ENCODE measurements around the gene ZNF431. TPM values are rescaled to one million over a fixed set of nuclear protein-coding genes. Genes with fewer than 3 reads are reported as not detected.

The ZNF431 gene
- total and polyA plus RNA-seq, 2 of the 8 experiments (the other 6 are each of a cell fraction or from before 2014, with no cell fraction given) = 6.7 to 43.2 TPM

GRCh38 chr19:21202865-21203494, 61.1 kb downstream of the ZNF431 start:
- Histone ChIP-seq H3K23me2 (ENCODE audit: low read depth, low read length) (no peaks in the 10 kb centered on the region), H3K56ac (replicated peaks; ENCODE audit: insufficient read length, low read depth, low read length) (no peak overlapping the region), H3K4me2 (ENCODE audit: insufficient read depth in 1 of 2, low read depth in 2 of 2, low read length in 2 of 2) (no peak overlapping the region), H3K36me3 (ENCODE audit: control insufficient read depth in 2 of 4, insufficient read depth in 4 of 4, low read length in 3 of 4) (no peaks in the 10 kb centered on the region), H4K5ac (ENCODE audit: insufficient read length, low read depth, low read length) (no peak overlapping the region), H2BK120ac (replicated peaks; ENCODE audit: low read depth, low read length) (no peak overlapping the region), H2AFZ (ENCODE audit: low read length) (peak overlapping the region; percentile 66; the same call in 1 of the 2 replicates), H3K9ac (replicated peaks in 1 of 4; ENCODE audit: extremely low read depth in 1 of 4, low read depth in 3 of 4, low read length in 3 of 4) (no peak overlapping the region), H3K79me2 (ENCODE audit: control insufficient read depth in 1 of 2, insufficient read depth in 2 of 2, low read length in 2 of 2) (no peaks in the 10 kb centered on the region), H3K4ac (replicated peaks; ENCODE audit: insufficient read length, low read depth, low read length) (no peak overlapping the region), H4K91ac (replicated peaks; ENCODE audit: insufficient read length, low read length) (no peak overlapping the region), H3K9me3 (ENCODE audit: insufficient read depth in 2 of 2, low read depth in 1 of 2, low read length in 1 of 2) (peaks cover 18 to 20% of the 10 kb centered on the region in 2 experiments), H4K8ac (ENCODE audit: extremely low read depth, insufficient read depth, low read length) (no peak overlapping the region), H3K4me1 (replicated peaks in 1 of 4; ENCODE audit: control insufficient read depth in 3 of 4, insufficient read depth in 4 of 4, low read length in 3 of 4) (peaks cover 0 to 4% (median 2%) of the 10 kb centered on the region in 4 experiments; a peak in 2 of 7 replicates), H2BK5ac (ENCODE audit: low read depth, low read length) (no peak overlapping the region), H3K14ac (ENCODE audit: insufficient read length) (no peak overlapping the region), H4K20me1 (replicated peaks in 1 of 2; ENCODE audit: control insufficient read depth in 1 of 2, insufficient read depth in 2 of 2, low read length in 2 of 2) (no peaks in the 10 kb centered on the region), H3K27ac (ENCODE audit: low read depth, low read length) (no peak overlapping the region), H3K18ac (ENCODE audit: extremely low read depth, low read length) (no peak overlapping the region), H2BK12ac (ENCODE audit: low read depth, low read length) (no peak overlapping the region), H2BK15ac (ENCODE audit: low read length) (no peak overlapping the region), H3K27me3 (replicated peaks in 1 of 4; ENCODE audit: control insufficient read depth in 3 of 4, extremely low read depth in 1 of 4, insufficient read depth in 3 of 4, low read length in 3 of 4) (no peaks in the 10 kb centered on the region), H3K23ac (ENCODE audit: insufficient read length) (no peak overlapping the region), H3K4me3 (ENCODE audit: extremely low read depth in 1 of 4, insufficient read depth in 2 of 4, low read depth in 3 of 4, low read length in 4 of 4) (no peak overlapping the region), H3K79me1 (ENCODE audit: low read depth, low read length) (no peaks in the 10 kb centered on the region), H2BK20ac (ENCODE audit: low read length) (0 out of 2 replicates have a peak overlapping the region, but pooled peaks have one; percentile 24), H2AK5ac (ENCODE audit: low read depth, low read length) (no peak overlapping the region)
- peak; percentile 95 for FAIRE-seq
- ChIA-PET POLR2A (ENCODE audit: partially characterized antibody) (interaction anchor here (0.6 to 1.5 kb wide), 9 partner anchors 12 to 792 kb away, joined by 3 to 6 read pairs (median 4); partner anchors contain the start of genes ZNF493, ZNF708 and ZNF738), CTCF (ENCODE audit: partially characterized antibody) (interaction anchor here (0.6 to 9.0 kb wide), 32 partner anchors 8 to 1205 kb away, joined by 3 to 69 read pairs (median 4); partner anchors contain the start of gene ZNF493)
- WGBS, 2 experiments (ENCODE audit: extremely low coverage in 1 of 2, insufficient coverage in 1 of 2, insufficient read length in 1 of 2, insufficient replicate concordance in 2 of 2, low coverage in 1 of 2, low lambda C conversion rate in 2 of 2, missing lambda C conversion rate in 1 of 2) = 51% methylated on average over 9 of the region's 9 CpGs; no CpG with 5 or more reads in 1 of the 2 experiments
- peak; percentile 61 to 63 for DNase-seq (ENCODE audit: low read depth in 1 of 2, low spot score in 2 of 2)
- TF ChIP-seq CTCF (IDR thresholded peaks at IDR 0.05; ENCODE audit: control extremely low read depth in 1 of 3, insufficient read depth in 1 of 3, low read depth in 1 of 3, low read length in 3 of 3) = peak in 2 of 3 experiments; percentile 95 to 97; a peak in 3 of 4 replicates
- TF ChIP-seq TEAD4 (IDR thresholded peaks at IDR 0.05; ENCODE audit: low read depth, low read length) = peak; percentile 48; the same call in 1 of the 2 replicates
- TF ChIP-seq RAD21 (IDR thresholded peaks at IDR 0.05 in 1 of 2, conservative IDR thresholded peaks at IDR 0.05 in 1 of 2; ENCODE audit: low read depth in 2 of 2, low read length in 2 of 2) = peak; percentile 98 to 99
